CD4-positive, alpha-beta memory T cell (primary cell): ENCODE results near the gene ACP2. TPM values are rescaled to one million over a fixed set of nuclear protein-coding genes. Genes with fewer than 3 reads are reported as not detected.

ENCODE experiments used
- CTCF ChIA-PET: fragments of 350-600 bp; sonication (Branson Sonifier 250); formaldehyde crosslinking; loops from one replicate; lab custom pipeline; 2021; ENCODE audit warnings: inconsistent platforms; ENCODE audit not compliant: partially characterized antibody; lab: Charles Lee
- POLR2A ChIA-PET: fragments of 350-600 bp; sonication (Branson Sonifier 250); formaldehyde crosslinking; loops from one replicate; lab custom pipeline; 2021; ENCODE audit not compliant: partially characterized antibody; lab: Charles Lee
- DNase-seq, 5 donors: peaks; one replicate each; pipeline versions ENCODE4 v3.0.0 to v3.0.0-alpha.2; 2020 to 2022; ENCODE audit warnings: mixed read lengths in 1 of 5
- H3K27ac ChIP-seq: one replicate; pipeline ENCODE4 v1.7.0; 2013; ENCODE audit warnings: low read depth, low read length
- H3K27me3 ChIP-seq: 2 replicates; pipeline ENCODE4 v1.7.0; 2013; ENCODE audit warnings: mild to moderate bottlenecking, low read length, moderate library complexity; ENCODE audit not compliant: insufficient read depth
- H3K36me3 ChIP-seq: 2 replicates; pipeline ENCODE4 v1.7.0; 2013; ENCODE audit warnings: mild to moderate bottlenecking, low read length, moderate library complexity; ENCODE audit not compliant: insufficient read depth
- H3K4me1 ChIP-seq: 2 replicates; pipeline ENCODE4 v1.7.0; 2013; ENCODE audit warnings: mild to moderate bottlenecking, low read length, moderate library complexity; ENCODE audit not compliant: insufficient read depth
- H3K4me3 ChIP-seq, 2 donors: one replicate each; pipeline ENCODE4 v1.7.0; 2013; ENCODE audit warnings: low read length in 2 of 2, mild to moderate bottlenecking in 1 of 2
- H3K9me3 ChIP-seq, 2 donors: one replicate each; pipeline ENCODE4 v1.7.0; 2013; ENCODE audit warnings: low read length in 2 of 2, control low read depth in 1 of 2; ENCODE audit not compliant: control insufficient read depth in 1 of 2
- H3K27ac Mint-ChIP-seq, 7 donors: one replicate each; pipeline ENCODE4 v1.8.0; 2020 to 2021; ENCODE audit warnings: mixed read lengths in 7 of 7, mild to moderate bottlenecking in 6 of 7, inconsistent platforms in 3 of 7, moderate library complexity in 3 of 7
- H3K27me3 Mint-ChIP-seq, 2 donors: one replicate each; pipeline ENCODE4 v1.8.0; 2020 to 2021; ENCODE audit warnings: mixed read lengths in 2 of 2
- H3K36me3 Mint-ChIP-seq, 2 donors: one replicate each; pipeline ENCODE4 v1.8.0; 2020 to 2021; ENCODE audit warnings: mixed read lengths in 2 of 2, inconsistent platforms in 1 of 2, mild to moderate bottlenecking in 1 of 2
- H3K4me1 Mint-ChIP-seq, 4 donors: one replicate each; pipeline ENCODE4 v1.8.0; 2020 to 2021; ENCODE audit warnings: mixed read lengths in 4 of 4, mild to moderate bottlenecking in 1 of 4
- H3K4me3 Mint-ChIP-seq, 8 donors: one replicate each; pipeline ENCODE4 v1.8.0; 2020 to 2021; ENCODE audit warnings: mixed read lengths in 8 of 8, mild to moderate bottlenecking in 7 of 8, moderate library complexity in 6 of 8, inconsistent platforms in 3 of 8
- H3K9me3 Mint-ChIP-seq, 8 donors: one replicate each; pipeline ENCODE4 v1.8.0; 2020 to 2021; ENCODE audit warnings: mixed read lengths in 8 of 8, mild to moderate bottlenecking in 5 of 8, inconsistent platforms in 3 of 8, moderate library complexity in 1 of 8
- intact Hi-C: fragments of 100-400 bp; cut with micrococcal nuclease; formaldehyde crosslinking; loops from one replicate; pipeline ENCODE4 v1.15.1; 2023
- polyA plus RNA-seq, 2 donors: library from polyadenylated mRNA; unstranded; fragments of 300-500 nt; fragmentation: Illumina TruSeq; gene quantifications; one replicate each; pipeline ENCODE4 v1.2.3, GENCODE V29; 2021
- total RNA-seq, 2 experiments: library from RNA; stranded (reverse); gene quantifications; one replicate each; pipeline ENCODE4 v1.2.3, GENCODE V29; 2021

The ACP2 gene
- total and polyA plus RNA-seq, 4 experiments from 2014 or later, result 11.4 to 23.7 (median 21.3) TPM

- Histone ChIP-seq H3K9me3 (no peaks in the 10 kb centered on the region), H3K27ac (no peak overlapping the region), H3K36me3 (peaks cover 58% of the 10 kb centered on the region), H3K4me3 (no peak overlapping the region), H3K4me1 (peaks cover 24% of the 10 kb centered on the region), H3K27me3 (no peaks in the 10 kb centered on the region)
- H3K27ac Mint-ChIP-seq, result peak overlapping the region in 1 of 7 donors; percentile 68
- H3K27me3 Mint-ChIP-seq, result no peaks in the 10 kb centered on the region
- no peak for DNase-seq
- peaks cover 30 to 43% (median 36%) of the 10 kb centered on the region in 4 donors for H3K4me1 Mint-ChIP-seq
- peaks cover 35 to 67% of the 10 kb centered on the region in 2 donors for H3K36me3 Mint-ChIP-seq
- no peak overlapping the region for H3K4me3 Mint-ChIP-seq
- H3K9me3 Mint-ChIP-seq, result no peaks in the 10 kb centered on the region
- POLR2A ChIA-PET, result no interaction called here
- CTCF ChIA-PET, result interaction anchor here (1.4 to 2.0 kb wide), 4 partner anchors 15 to 97 kb away, joined by 3 to 6 read pairs (median 4); no protein-coding TSS in a partner anchor
- intact Hi-C loops, result no loop called here
Observed at GRCh38 chr11:47274495-47275235, 26.1 kb upstream of the ACP2 start.

DNA sequence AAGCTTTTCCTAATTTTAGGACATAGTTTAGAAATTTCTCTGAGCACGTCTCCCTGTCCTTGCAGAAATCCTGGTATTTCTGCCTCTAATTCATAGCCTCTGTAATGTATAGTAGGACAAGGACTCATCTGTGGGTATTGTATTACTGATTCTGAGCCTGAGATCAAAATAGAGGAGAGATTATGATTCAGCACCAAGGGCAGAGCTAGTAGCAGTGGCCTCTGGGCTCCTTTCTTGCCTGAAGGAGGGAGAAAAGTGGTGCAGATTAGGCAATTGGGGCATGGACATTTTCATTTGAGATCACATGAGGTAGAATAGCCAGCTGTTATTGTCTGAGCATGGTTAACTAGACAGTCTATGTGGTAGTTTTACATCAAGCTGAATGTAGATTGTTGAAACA lies 24.1 kb upstream of the ACP2 start:
- no peaks in the 10 kb centered on the region for H3K9me3 ChIP-seq
- peaks cover 43 to 58% (median 51%) of the 10 kb centered on the region in 4 donors for H3K4me1 Mint-ChIP-seq
- peak overlapping the region in 2 of 8 donors; percentile 4 to 26 for H3K4me3 Mint-ChIP-seq
- H3K27me3 Mint-ChIP-seq, result no peaks in the 10 kb centered on the region
- CTCF ChIA-PET, result interaction anchor here (0.9 to 2.8 kb wide), 6 partner anchors 13 to 140 kb away, joined by 3 to 14 read pairs (median 5); partner anchors contain the start of gene ACP2
- H3K9me3 Mint-ChIP-seq, result no peaks in the 10 kb centered on the region
- H3K36me3 ChIP-seq, result peaks cover 41% of the 10 kb centered on the region
- peaks cover 37% of the 10 kb centered on the region for H3K4me1 ChIP-seq
- intact Hi-C loops, result no loop called here
- no peak overlapping the region for H3K4me3 ChIP-seq
- H3K27me3 ChIP-seq, result no peaks in the 10 kb centered on the region
- no peak for DNase-seq
- H3K27ac ChIP-seq, result no peak overlapping the region
- peak overlapping the region in 4 of 7 donors; percentile 16 to 94 (median 26) for H3K27ac Mint-ChIP-seq
- POLR2A ChIA-PET, result interaction anchor here (0.5 to 3.1 kb wide), 7 partner anchors 10 to 214 kb away, joined by 3 to 33 read pairs (median 4); partner anchors contain the start of genes ACP2 and DDB2
- peaks cover 26 to 54% of the 10 kb centered on the region in 2 donors for H3K36me3 Mint-ChIP-seq

- intact Hi-C loops, result no loop called here
- Mint-ChIP-seq H3K27ac (peak overlapping the region; percentile 88 to 97 (median 94)), H3K27me3 (no peaks in the 10 kb centered on the region), H3K4me1 (peaks cover 43 to 61% (median 53%) of the 10 kb centered on the region in 4 donors), H3K4me3 (peak overlapping the region; percentile 85 to 94 (median 90)), H3K9me3 (no peaks in the 10 kb centered on the region), H3K36me3 (peaks cover 24 to 50% of the 10 kb centered on the region in 2 donors)
- Histone ChIP-seq H3K36me3 (peaks cover 35% of the 10 kb centered on the region), H3K4me3 (no peak overlapping the region), H3K4me1 (peaks cover 38% of the 10 kb centered on the region), H3K27me3 (no peaks in the 10 kb centered on the region), H3K9me3 (no peaks in the 10 kb centered on the region), H3K27ac (peak overlapping the region; percentile 11)
- ChIA-PET POLR2A (interaction anchor here (0.5 to 4.5 kb wide), 9 partner anchors 9 to 496 kb away, joined by 3 to 57 read pairs (median 4); partner anchors contain the start of genes ACP2, ARFGAP2 and DDB2), CTCF (interaction anchor here (1.4 to 2.8 kb wide), 4 partner anchors 12 to 38 kb away, joined by 3 to 14 read pairs (median 9); partner anchors contain the start of gene ACP2)
- DNase-seq, result no peak
Observed at GRCh38 chr11:47271961-47272661, 23.5 kb upstream of the ACP2 start.

DNA sequence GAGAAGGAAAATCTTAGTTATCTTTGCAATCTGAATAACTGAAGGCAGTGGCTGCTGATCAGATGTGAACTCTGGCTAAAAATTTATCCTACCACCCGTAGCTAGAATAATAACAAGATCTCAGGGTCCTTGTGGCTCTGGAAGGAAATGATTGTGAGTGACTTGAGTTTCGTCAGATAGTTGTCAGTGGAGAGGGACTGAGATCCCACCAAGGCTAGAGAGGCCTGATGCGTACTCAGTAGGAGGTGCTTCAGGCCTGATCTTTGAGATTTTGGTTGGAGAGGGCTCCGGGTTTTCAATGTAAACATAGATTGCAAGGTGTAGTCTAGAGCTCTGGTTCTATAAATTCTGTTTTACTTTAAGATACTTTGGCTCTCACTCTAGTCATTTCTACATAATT lies 22.7 kb upstream of the ACP2 start:
- Histone ChIP-seq H3K9me3 (no peaks in the 10 kb centered on the region), H3K27ac (peak overlapping the region; percentile 79), H3K4me1 (peaks cover 38% of the 10 kb centered on the region), H3K36me3 (peaks cover 27% of the 10 kb centered on the region), H3K27me3 (no peaks in the 10 kb centered on the region), H3K4me3 (peak overlapping the region; percentile 90 to 95)
- POLR2A ChIA-PET, result interaction anchor here (0.7 to 4.5 kb wide), 13 partner anchors 10 to 497 kb away, joined by 3 to 57 read pairs (median 4); partner anchors contain the start of genes ACP2, ARFGAP2, DDB2 and SLC39A13
- CTCF ChIA-PET, result interaction anchor here (1.1 to 2.8 kb wide), 11 partner anchors 12 to 141 kb away, joined by 3 to 14 read pairs (median 5); partner anchors contain the start of genes ACP2 and DDB2
- Mint-ChIP-seq H3K4me1 (peaks cover 41 to 61% (median 53%) of the 10 kb centered on the region in 4 donors), H3K27ac (peak overlapping the region; percentile 88 to 97 (median 94)), H3K27me3 (no peaks in the 10 kb centered on the region), H3K4me3 (peak overlapping the region; percentile 85 to 94 (median 90)), H3K9me3 (no peaks in the 10 kb centered on the region), H3K36me3 (peaks cover 17 to 42% of the 10 kb centered on the region in 2 donors)
- no peak for DNase-seq
- intact Hi-C loops, result no loop called here

DNA sequence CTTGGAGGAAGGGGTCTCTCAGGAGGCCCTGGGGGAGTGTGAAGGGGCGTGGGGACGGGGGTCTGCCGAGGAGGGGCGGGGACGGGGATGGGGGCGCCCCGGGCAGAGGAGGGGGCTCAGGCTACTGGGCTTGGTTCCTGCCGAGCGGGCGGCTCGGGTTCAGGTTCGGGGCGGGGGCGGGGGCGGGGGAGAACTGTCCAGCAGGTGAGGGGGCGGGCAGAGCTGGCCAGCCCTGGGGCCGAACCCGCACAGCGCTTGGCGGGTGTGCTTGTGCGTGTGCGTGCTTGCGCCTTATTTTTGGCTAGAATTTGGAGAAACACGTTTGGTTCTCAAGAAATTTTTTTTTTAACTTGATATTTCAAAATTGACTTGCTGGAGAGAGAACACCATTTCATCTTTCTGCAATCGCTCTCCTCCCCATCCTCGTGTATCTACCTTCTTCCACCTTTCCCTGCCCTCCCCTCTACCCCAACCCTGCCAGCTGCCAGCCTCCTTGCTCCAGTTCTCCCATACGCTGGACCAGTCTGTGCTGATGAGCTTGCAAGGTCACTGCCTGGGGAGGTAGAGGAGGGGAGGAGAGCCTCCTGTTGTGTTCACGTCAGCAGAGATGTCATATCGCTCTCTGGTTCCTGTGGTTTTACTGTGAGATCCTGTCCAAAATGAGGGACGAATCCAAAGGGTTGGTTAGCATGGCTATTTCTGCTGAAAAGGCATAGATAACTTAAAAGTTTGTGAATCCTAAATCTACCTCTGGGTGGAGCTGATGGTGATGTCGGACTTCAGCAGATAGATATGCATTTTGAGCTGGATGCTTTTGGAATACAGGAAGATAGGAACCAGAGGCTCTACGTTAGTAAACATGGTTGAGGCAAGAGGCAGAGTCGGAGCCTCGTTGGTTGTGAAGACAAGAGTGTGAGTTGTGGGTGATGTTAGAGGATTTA lies 22.0 kb upstream of the ACP2 start:
- Histone ChIP-seq H3K4me3 (peak overlapping the region; percentile 90 to 95), H3K27ac (peak overlapping the region; percentile 79), H3K36me3 (peaks cover 20% of the 10 kb centered on the region), H3K27me3 (no peaks in the 10 kb centered on the region), H3K4me1 (peaks cover 43% of the 10 kb centered on the region), H3K9me3 (no peaks in the 10 kb centered on the region)
- peak; percentile 47 to 73 (median 51) for DNase-seq
- intact Hi-C loops, result no loop called here
- Mint-ChIP-seq H3K9me3 (no peaks in the 10 kb centered on the region), H3K36me3 (peaks cover 9 to 35% of the 10 kb centered on the region in 2 donors), H3K27me3 (no peaks in the 10 kb centered on the region), H3K27ac (peak overlapping the region; percentile 88 to 97 (median 94)), H3K4me1 (peaks cover 41 to 61% (median 52%) of the 10 kb centered on the region in 4 donors), H3K4me3 (peak overlapping the region; percentile 85 to 94 (median 90))
- ChIA-PET CTCF (interaction anchor here (1.1 to 2.8 kb wide), 10 partner anchors 11 to 141 kb away, joined by 3 to 14 read pairs (median 6); partner anchors contain the start of genes ACP2 and DDB2), POLR2A (interaction anchor here (0.8 to 4.5 kb wide), 13 partner anchors 11 to 495 kb away, joined by 3 to 57 read pairs (median 4); partner anchors contain the start of genes ACP2, ARFGAP2, DDB2 and SLC39A13)

DNA sequence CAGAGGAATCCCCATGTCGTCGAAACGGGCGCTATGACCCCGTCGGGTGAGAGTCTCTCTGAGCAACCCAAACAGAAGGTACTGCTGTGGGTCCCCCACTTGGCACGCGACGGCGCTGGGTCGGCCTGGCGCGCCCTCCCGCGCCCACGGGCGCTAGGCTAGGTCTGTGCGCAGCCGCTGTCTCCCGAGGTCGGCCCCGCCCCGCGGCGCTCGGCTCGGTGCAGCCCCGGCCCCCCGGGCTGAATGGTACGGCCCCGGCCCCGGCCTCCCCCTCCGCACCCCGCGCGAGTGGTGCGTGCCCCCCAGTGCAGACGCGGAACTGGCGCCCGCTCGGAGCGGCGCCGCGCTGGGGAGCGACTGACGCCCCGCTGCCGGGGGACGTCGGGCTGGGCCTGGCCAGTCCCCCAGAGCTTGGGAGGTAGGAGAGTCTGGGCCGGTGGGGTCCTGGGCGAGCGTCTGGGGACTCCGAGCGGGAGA lies 21.3 kb upstream of the ACP2 start, which contains the start of gene MADD:
Gene MADD (plus strand): TSS at position 305 of the 477 bp plus-strand sequence.
- H3K9me3 ChIP-seq, result no peaks in the 10 kb centered on the region
- H3K36me3 ChIP-seq, result peaks cover 13% of the 10 kb centered on the region
- Mint-ChIP-seq H3K36me3 (peaks cover 5 to 28% of the 10 kb centered on the region in 2 donors), H3K27ac (peak within 1 kb of the TSS; percentile 94 to 100 (median 97)), H3K9me3 (no peaks in the 10 kb centered on the region), H3K4me1 (peaks cover 43 to 67% (median 57%) of the 10 kb centered on the region in 4 donors), H3K4me3 (peak within 1 kb of the TSS; percentile 87 to 95 (median 93)), H3K27me3 (no peaks in the 10 kb centered on the region)
- intact Hi-C loops, result loop anchor here (1.0 to 10.0 kb wide), 9 partner anchors 22 to 1425 kb away; partner anchors contain the start of genes ACP2, CKAP5, CRY2 and KBTBD4
- DNase-seq, result peak; percentile 89 to 92 (median 91)
- peaks cover 50% of the 10 kb centered on the region for H3K4me1 ChIP-seq
- ChIA-PET CTCF (interaction anchor here (1.3 to 1.9 kb wide), 5 partner anchors 34 to 142 kb away, joined by 4 to 9 read pairs (median 5); partner anchors contain the start of gene DDB2), POLR2A (interaction anchor here (1.2 to 4.5 kb wide), 9 partner anchors 10 to 139 kb away, joined by 3 to 57 read pairs (median 8); partner anchors contain the start of genes ACP2, ARFGAP2, DDB2 and SLC39A13)
- H3K4me3 ChIP-seq, result peak within 1 kb of the TSS; percentile 90 to 95
- no peaks in the 10 kb centered on the region for H3K27me3 ChIP-seq
- H3K27ac ChIP-seq, result peak within 1 kb of the TSS; percentile 79
